ENCODE results near the gene NECTIN1.

The NECTIN1 gene

DNA sequence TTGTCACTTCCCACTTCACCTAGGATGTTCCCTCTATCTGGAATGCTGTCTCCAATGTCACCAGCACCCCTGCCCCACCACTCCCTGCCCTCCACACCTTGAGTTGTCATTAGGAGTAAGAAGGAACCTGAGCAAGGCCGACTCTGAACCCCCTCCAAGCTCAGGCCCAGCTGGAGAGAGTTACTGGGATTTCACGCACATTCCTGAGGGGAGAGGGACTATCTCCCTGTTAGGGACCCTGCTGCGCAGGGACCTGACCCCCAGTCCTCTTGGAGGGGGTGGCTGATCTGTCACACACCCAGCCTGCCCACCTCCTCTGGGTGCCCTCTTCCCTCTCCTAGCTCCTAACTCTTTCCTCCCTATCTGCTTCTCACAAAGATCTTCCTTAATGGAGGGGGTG, 81.7 kb downstream of the NECTIN1 start:
- H3K4me3 ChIP-seq (ENCODE audit: low read length), result no peak overlapping the region
- TF ChIP-seq CTCF (IDR thresholded peaks at IDR 0.05; ENCODE audit: insufficient read depth, low read depth, low read length, missing control alignments), result no peak
- DNase-seq (ENCODE audit: low read depth), result no peak

GRCh38 chr11:119645018-119645417, 84.0 kb downstream of the NECTIN1 start:
- no peak overlapping the region for H3K4me3 ChIP-seq (ENCODE audit: low read length)
- no peak for DNase-seq (ENCODE audit: low read depth)
- TF ChIP-seq CTCF (IDR thresholded peaks at IDR 0.05; ENCODE audit: insufficient read depth, low read depth, low read length, missing control alignments), result no peak

GRCh38 chr11:119644502-119644901, 84.5 kb downstream of the NECTIN1 start:
- no peak for DNase-seq (ENCODE audit: low read depth)
- no peak overlapping the region for H3K4me3 ChIP-seq (ENCODE audit: low read length)
- no peak for TF ChIP-seq CTCF (IDR thresholded peaks at IDR 0.05; ENCODE audit: insufficient read depth, low read depth, low read length, missing control alignments)

- H3K4me3 ChIP-seq (ENCODE audit: low read length), result no peak overlapping the region
- TF ChIP-seq CTCF (IDR thresholded peaks at IDR 0.05; ENCODE audit: insufficient read depth, low read depth, low read length, missing control alignments), result no peak
- no peak for DNase-seq (ENCODE audit: low read depth)
Measured at GRCh38 chr11:119643876-119644225, 85.1 kb downstream of the NECTIN1 start.

DNA sequence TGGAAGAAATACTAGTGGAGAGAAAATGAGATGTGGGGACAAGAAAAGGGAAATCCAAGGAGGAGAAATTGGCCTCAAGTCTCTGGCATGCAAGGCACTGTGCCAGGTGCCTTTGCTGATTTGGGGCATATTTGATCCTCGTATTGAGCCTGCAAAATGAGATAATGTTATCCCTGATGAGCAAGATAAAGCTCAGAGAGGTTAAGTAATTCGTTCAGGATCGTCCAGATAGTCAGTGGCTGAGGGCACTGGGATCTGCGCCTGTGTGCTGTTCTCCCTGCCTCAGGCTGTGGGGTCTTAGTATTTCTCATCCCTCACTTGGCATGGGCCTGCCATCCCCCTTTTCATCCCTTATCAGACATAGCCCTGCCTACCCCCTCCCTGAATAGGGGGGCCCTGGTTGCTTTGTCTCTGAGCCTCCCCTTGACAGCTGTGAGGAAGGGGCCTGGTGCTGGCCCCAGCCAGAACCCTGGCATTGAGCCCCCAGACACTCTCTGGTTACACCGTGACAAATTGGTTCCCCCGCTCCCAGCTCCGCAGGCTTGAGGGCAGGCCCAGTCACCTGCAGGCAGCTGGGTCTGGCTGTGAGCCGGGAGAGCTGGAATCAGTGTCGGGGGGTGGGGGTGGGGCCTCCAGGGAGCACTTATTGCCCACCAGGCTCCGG, 85.7 kb downstream of the NECTIN1 start:
- no peak for DNase-seq (ENCODE audit: low read depth)
- TF ChIP-seq CTCF (IDR thresholded peaks at IDR 0.05; ENCODE audit: insufficient read depth, low read depth, low read length, missing control alignments), result no peak
- H3K4me3 ChIP-seq (ENCODE audit: low read length), result no peak overlapping the region

DNA sequence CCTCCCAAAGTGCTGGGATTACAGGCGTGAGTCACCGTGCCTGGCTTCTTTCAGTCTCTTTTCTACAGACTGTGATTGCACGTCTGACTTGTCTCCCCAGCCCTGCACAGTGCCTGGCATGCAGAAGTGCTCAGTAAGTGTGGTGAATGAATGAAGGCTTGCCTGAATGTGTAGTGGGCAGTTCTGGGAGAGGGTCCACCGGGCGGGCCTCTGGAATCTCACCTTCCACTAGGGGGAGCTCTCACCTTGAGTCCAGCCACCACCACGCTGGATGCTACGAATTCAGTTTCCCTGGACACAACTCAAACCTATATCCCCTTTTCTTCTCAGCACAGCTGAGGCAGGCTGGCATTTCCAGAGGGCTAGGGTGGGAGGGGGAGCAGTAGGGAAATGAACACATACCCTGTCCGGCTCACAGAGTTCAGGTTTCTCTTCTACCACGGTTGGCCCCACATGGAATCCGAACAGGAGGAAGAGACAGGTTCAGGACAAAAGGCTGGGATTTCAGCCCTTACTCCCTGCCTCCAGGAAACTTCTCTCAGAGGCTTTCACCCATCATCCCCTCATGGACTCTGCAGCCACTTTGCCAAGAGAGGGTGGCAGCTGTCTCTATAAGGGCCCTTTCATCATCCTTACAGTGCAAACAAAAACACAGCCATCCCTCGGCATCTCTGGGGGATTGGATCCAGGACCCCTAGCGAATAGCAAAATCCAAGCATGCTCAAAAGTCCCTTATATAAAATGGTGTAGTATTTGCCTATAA, 86.8 kb downstream of the NECTIN1 start:
- peak; percentile 55 for DNase-seq (ENCODE audit: low read depth)
- H3K4me3 ChIP-seq (ENCODE audit: low read length), result no peak overlapping the region
- TF ChIP-seq CTCF (IDR thresholded peaks at IDR 0.05; ENCODE audit: insufficient read depth, low read depth, low read length, missing control alignments), result peak; percentile 71

GRCh38 chr11:119640541-119640940, 88.5 kb downstream of the NECTIN1 start:
- H3K4me3 ChIP-seq (ENCODE audit: low read length), result no peak overlapping the region
- no peak for TF ChIP-seq CTCF (IDR thresholded peaks at IDR 0.05; ENCODE audit: insufficient read depth, low read depth, low read length, missing control alignments)
- no peak for DNase-seq (ENCODE audit: low read depth)

Measured in epithelial cell of esophagus (primary cell).